Progenitor cell of endocrine pancreas (in vitro differentiated cells): ENCODE results near the gene KPNA4. TPM values are rescaled to one million over a fixed set of nuclear protein-coding genes. Genes with fewer than 3 reads are reported as not detected.
"Not testable (repeated sequence)": the region's sequence is repeated elsewhere in the genome, so short reads cannot be mapped to it uniquely, and the experiment has no call there.

Experiments
- DNase-seq: peaks from one replicate; pipeline ENCODE4 v3.0.0; 2021; ENCODE audit warnings: low spot score; ENCODE audit not compliant: unreplicated experiment
- H3K27ac Mint-ChIP-seq: 2 replicates; pipeline ENCODE4 v1.8.0; 2021; ENCODE audit warnings: mild to moderate bottlenecking, moderate library complexity, mixed read lengths
- H3K27me3 Mint-ChIP-seq: 2 replicates; pipeline ENCODE4 v1.8.0; 2021; ENCODE audit warnings: mixed read lengths
- H3K36me3 Mint-ChIP-seq: 2 replicates; pipeline ENCODE4 v1.8.0; 2022; ENCODE audit warnings: mixed read lengths; ENCODE audit not compliant: insufficient read depth
- H3K4me1 Mint-ChIP-seq: 2 replicates; pipeline ENCODE4 v1.8.0; 2021; ENCODE audit warnings: low read depth, mixed read lengths
- H3K4me3 Mint-ChIP-seq: 2 replicates; pipeline ENCODE4 v1.8.0; 2021; ENCODE audit warnings: low read depth, mild to moderate bottlenecking, moderate library complexity, mixed read lengths
- H3K9me3 Mint-ChIP-seq: 2 replicates; pipeline ENCODE4 v1.8.0; 2021; ENCODE audit warnings: low read depth, mixed read lengths
- total RNA-seq: library from RNA; stranded (reverse); gene quantifications from 2 replicates; pipeline ENCODE4 v1.2.1, GENCODE V29; 2021
- TF ChIP-seq, protein P1 (sequence below): fragments of 200-600 bp; sonication (generic); IDR thresholded peaks from one replicate; pipeline ENCODE4 v1.5.0; 2021; ENCODE audit warnings: antibody characterized with exemption, mild to moderate bottlenecking; ENCODE audit not compliant: unreplicated experiment

Gene KPNA4
- total RNA-seq, 1 donor from 2014 or later, result 59.1 TPM

GRCh38 chr3:160608870-160609269, 43.5 kb upstream of the KPNA4 start:
- TF ChIP-seq, protein P1, sequence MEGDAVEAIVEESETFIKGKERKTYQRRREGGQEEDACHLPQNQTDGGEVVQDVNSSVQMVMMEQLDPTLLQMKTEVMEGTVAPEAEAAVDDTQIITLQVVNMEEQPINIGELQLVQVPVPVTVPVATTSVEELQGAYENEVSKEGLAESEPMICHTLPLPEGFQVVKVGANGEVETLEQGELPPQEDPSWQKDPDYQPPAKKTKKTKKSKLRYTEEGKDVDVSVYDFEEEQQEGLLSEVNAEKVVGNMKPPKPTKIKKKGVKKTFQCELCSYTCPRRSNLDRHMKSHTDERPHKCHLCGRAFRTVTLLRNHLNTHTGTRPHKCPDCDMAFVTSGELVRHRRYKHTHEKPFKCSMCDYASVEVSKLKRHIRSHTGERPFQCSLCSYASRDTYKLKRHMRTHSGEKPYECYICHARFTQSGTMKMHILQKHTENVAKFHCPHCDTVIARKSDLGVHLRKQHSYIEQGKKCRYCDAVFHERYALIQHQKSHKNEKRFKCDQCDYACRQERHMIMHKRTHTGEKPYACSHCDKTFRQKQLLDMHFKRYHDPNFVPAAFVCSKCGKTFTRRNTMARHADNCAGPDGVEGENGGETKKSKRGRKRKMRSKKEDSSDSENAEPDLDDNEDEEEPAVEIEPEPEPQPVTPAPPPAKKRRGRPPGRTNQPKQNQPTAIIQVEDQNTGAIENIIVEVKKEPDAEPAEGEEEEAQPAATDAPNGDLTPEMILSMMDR, result no peak
- Mint-ChIP-seq H3K9me3 (no peaks in the 10 kb centered on the region), H3K36me3 (no peaks in the 10 kb centered on the region), H3K4me1 (no peaks in the 10 kb centered on the region), H3K4me3 (no peak overlapping the region), H3K27me3 (peaks cover 46% of the 10 kb centered on the region), H3K27ac (no peak overlapping the region)
- DNase-seq, result no peak

GRCh38 chr3:160607826-160608225, 42.5 kb upstream of the KPNA4 start:
- no peak overlapping the region for H3K4me3 Mint-ChIP-seq

GRCh38 chr3:160605315-160605714, 39.9 kb upstream of the KPNA4 start:
- Mint-ChIP-seq H3K36me3 (no peaks in the 10 kb centered on the region), H3K27ac (no peak overlapping the region), H3K9me3 (no peaks in the 10 kb centered on the region), H3K4me1 (peaks cover 1% of the 10 kb centered on the region), H3K4me3 (no peak overlapping the region), H3K27me3 (peaks cover 45% of the 10 kb centered on the region)
- TF ChIP-seq, protein P1, result no peak
- no peak for DNase-seq

More at GRCh38 chr3:160607826-160608225, 42.5 kb upstream of the KPNA4 start:
- TF ChIP-seq, protein P1, result no peak
- no peak overlapping the region for H3K27ac Mint-ChIP-seq
- DNase-seq, result no peak
- no peaks in the 10 kb centered on the region for H3K36me3 Mint-ChIP-seq
- H3K9me3 Mint-ChIP-seq, result no peaks in the 10 kb centered on the region
- H3K4me1 Mint-ChIP-seq, result no peaks in the 10 kb centered on the region
- peaks cover 45% of the 10 kb centered on the region for H3K27me3 Mint-ChIP-seq

- not testable (repeated sequence) for H3K4me1 Mint-ChIP-seq, H3K27ac Mint-ChIP-seq, H3K9me3 Mint-ChIP-seq, H3K36me3 Mint-ChIP-seq, H3K4me3 Mint-ChIP-seq, DNase-seq
- peaks cover 48% of the 10 kb centered on the region for H3K27me3 Mint-ChIP-seq
Measured at GRCh38 chr3:160603845-160604244, 38.5 kb upstream of the KPNA4 start.

GRCh38 chr3:160602259-160602658, 36.9 kb upstream of the KPNA4 start:
- Mint-ChIP-seq H3K4me3 (no peak overlapping the region), H3K4me1 (peaks cover 7% of the 10 kb centered on the region), H3K27ac (no peak overlapping the region), H3K27me3 (peaks cover 52% of the 10 kb centered on the region), H3K9me3 (no peaks in the 10 kb centered on the region), H3K36me3 (no peaks in the 10 kb centered on the region)
- TF ChIP-seq, protein P1, result no peak
- DNase-seq, result no peak

GRCh38 chr3:160601288-160601687, 35.9 kb upstream of the KPNA4 start:
- Mint-ChIP-seq H3K9me3 (no peaks in the 10 kb centered on the region), H3K4me1 (peaks cover 7% of the 10 kb centered on the region), H3K4me3 (no peak overlapping the region), H3K27me3 (peaks cover 52% of the 10 kb centered on the region), H3K27ac (no peak overlapping the region), H3K36me3 (no peaks in the 10 kb centered on the region)
- TF ChIP-seq, protein P1, result no peak
- no peak for DNase-seq
